NCI-H82 treated with DMSO at 0.1 percent for 48 hours (cell line): Measurements from ENCODE around the gene RRBP1.

Experiments used
- DNase-seq: peaks from one replicate; lab custom pipeline; 2025; ENCODE audit not compliant: unreplicated experiment; lab: John Stamatoyannopoulos, UW

RRBP1 gene

GRCh38 chr20:17637413-17637780 is 44.6 kb downstream of the RRBP1 start:
- no peak for DNase-seq

- DNase-seq = peak; percentile 43
These were observed 45.3 kb downstream of the RRBP1 start for GRCh38 chr20:17636523-17637412.

- DNase-seq = no peak
These were observed 46.5 kb downstream of the RRBP1 start for GRCh38 chr20:17635332-17636244.

GRCh38 chr20:17634661-17635331 is 47.2 kb downstream of the RRBP1 start:
- DNase-seq = no peak

GRCh38 chr20:17633850-17634500 is 48.1 kb downstream of the RRBP1 start:
- no peak for DNase-seq

GRCh38 chr20:17633221-17633849 is 48.7 kb downstream of the RRBP1 start:
- DNase-seq = no peak

GRCh38 chr20:17631576-17632319 is 50.3 kb downstream of the RRBP1 start:
- no peak for DNase-seq

- DNase-seq = no peak
These were observed 51.2 kb downstream of the RRBP1 start for GRCh38 chr20:17630806-17631195.

GRCh38 chr20:17630151-17630805 is 51.8 kb downstream of the RRBP1 start:
- DNase-seq = no peak

GRCh38 chr20:17629678-17630089 is 52.4 kb downstream of the RRBP1 start:
- DNase-seq = no peak

- no peak for DNase-seq
These were observed 53.0 kb downstream of the RRBP1 start for GRCh38 chr20:17629025-17629424.

- no peak for DNase-seq
These were observed 53.8 kb downstream of the RRBP1 start for GRCh38 chr20:17628101-17628841.

GRCh38 chr20:17627101-17627955 is 54.7 kb downstream of the RRBP1 start:
- DNase-seq = no peak

- DNase-seq = no peak
These were observed 55.6 kb downstream of the RRBP1 start for GRCh38 chr20:17626217-17627007.

- no peak for DNase-seq
These were observed 56.6 kb downstream of the RRBP1 start for GRCh38 chr20:17625246-17626051.
